ENCODE measurements around the gene AUH.

The AUH gene

GRCh38 chr9:91190062-91190461 lies 171.7 kb downstream of the AUH start:
- no peak for DNase-seq (ENCODE audit: low read depth in 2 of 2)

DNA sequence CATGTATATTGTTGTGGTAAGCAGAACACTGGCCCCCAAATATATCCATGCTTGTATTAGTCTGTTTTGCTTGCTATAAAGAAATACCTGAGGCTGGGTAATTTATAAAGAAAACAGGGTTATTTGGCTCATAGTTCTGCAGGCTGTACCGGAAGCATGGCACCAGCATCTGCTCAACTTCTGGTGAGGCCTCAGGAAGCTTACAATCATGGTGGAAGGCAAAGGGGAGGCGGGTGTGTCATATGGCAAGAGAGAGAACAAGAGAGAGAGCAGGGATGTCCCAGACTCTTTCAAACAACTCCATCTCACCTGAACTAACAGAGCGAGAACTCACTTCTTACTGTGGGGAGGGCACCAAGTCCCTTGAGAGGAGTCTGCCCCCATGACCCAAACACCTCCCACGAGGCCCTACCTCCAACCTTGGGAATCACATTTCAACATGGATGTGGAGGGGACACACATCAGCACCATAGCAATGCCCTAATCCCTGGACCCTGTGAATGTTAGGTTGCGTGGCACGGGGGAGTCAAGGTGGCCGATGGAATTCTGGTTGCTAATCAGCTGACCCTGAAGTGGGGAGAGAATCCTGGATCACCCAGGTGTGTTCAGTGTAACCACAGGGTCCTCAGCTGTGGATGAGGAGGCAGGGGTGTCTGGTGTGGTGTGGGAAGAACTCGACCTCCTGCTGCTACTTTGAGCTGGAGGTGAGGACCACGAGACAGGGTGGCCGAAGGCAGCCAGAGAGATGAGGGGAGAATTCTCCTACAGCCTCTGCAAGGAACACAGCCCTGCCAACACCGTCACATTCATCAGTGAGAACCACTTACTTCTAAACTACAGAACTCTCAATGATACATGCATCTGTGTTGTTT lies 172.8 kb downstream of the AUH start:
- DNase-seq (ENCODE audit: low read depth in 2 of 2): no peak

GRCh38 chr9:91187965-91188344 lies 173.8 kb downstream of the AUH start:
- DNase-seq (ENCODE audit: low read depth in 2 of 2): no peak

- no peak for DNase-seq (ENCODE audit: low read depth in 2 of 2)
Observed at GRCh38 chr9:91187311-91187964, 174.3 kb downstream of the AUH start.

- no peak for DNase-seq (ENCODE audit: low read depth in 2 of 2)
Observed at GRCh38 chr9:91186632-91187108, 175.0 kb downstream of the AUH start.

- no peak for DNase-seq (ENCODE audit: low read depth in 2 of 2)
Observed at GRCh38 chr9:91185193-91185886, 176.4 kb downstream of the AUH start.

DNA sequence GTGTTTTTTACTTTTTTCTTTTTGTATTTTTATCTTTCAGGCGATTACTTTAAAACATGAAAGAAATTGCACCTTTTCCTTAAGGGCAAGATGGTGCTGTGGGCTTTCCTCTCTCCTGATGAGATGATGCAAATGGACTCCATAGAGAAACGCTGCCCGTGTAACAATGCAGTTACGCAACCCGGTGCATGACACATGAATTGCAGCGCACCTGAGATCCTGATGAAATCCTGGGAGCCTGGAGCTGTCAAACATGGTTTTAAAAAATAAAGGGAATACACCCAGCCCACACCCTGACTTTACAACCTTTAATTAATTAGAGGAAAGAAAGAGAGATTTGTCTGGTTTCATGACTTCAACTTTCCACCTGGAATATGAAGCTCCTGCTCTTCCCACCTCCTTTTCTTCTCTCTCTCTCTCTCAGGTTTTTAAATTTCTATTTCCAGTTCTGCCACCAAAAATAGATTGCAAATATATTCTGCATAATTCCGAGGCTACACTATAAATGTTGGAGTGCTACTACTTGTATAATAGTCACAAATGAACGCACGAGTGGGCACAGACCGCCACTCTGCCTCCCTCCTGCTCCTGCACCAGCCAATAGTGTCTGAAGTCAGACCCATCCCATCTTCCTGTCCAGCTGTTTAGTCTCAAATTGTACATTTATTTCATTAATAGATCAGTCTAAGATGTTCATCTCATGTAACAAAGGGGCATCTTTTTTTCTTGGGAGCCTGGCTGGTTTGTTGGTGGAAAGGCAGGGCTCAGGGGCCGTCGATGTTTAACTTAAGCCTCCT lies 179.1 kb downstream of the AUH start:
- DNase-seq (ENCODE audit: low read depth in 2 of 2): no peak

DNA sequence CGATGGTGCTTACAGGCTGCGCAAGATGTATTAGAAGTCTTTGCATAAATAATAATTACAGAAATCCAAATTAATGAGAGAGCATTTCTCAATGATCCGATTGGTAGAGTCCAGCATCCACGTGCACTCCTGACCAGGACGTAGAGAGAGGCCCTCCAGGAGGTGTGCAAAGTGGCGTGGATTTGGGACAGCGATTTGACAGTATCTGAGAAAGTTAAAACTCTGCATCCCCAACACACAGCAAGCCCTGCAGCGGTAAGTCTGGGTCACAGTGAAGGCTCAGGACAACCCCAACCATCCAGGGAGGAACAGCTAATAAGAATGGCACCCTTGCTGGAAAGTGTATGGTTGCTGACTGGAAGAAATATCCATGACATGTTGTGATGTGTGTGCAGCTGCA lies 180.2 kb downstream of the AUH start:
- DNase-seq (ENCODE audit: low read depth in 2 of 2): no peak

DNA sequence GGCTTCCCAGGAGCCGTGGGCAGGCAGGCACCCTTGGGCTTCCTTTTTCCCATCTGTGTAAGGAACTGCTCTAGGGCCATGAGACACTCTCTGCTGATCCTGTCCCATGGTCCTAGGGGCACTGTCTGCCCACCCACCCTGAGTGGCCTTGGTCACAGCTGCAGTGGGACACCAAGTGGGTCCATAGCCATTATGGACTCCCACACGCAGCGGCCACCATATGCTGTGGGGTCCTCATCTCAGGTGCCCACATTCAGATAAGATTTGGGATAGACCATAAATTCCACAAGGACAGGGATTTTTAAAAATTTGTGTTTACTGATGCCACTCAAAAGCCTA lies 180.8 kb downstream of the AUH start:
- no peak for DNase-seq (ENCODE audit: low read depth in 2 of 2)

- no peak for DNase-seq (ENCODE audit: low read depth in 2 of 2)
Observed at GRCh38 chr9:91180240-91180929, 181.3 kb downstream of the AUH start.

DNA sequence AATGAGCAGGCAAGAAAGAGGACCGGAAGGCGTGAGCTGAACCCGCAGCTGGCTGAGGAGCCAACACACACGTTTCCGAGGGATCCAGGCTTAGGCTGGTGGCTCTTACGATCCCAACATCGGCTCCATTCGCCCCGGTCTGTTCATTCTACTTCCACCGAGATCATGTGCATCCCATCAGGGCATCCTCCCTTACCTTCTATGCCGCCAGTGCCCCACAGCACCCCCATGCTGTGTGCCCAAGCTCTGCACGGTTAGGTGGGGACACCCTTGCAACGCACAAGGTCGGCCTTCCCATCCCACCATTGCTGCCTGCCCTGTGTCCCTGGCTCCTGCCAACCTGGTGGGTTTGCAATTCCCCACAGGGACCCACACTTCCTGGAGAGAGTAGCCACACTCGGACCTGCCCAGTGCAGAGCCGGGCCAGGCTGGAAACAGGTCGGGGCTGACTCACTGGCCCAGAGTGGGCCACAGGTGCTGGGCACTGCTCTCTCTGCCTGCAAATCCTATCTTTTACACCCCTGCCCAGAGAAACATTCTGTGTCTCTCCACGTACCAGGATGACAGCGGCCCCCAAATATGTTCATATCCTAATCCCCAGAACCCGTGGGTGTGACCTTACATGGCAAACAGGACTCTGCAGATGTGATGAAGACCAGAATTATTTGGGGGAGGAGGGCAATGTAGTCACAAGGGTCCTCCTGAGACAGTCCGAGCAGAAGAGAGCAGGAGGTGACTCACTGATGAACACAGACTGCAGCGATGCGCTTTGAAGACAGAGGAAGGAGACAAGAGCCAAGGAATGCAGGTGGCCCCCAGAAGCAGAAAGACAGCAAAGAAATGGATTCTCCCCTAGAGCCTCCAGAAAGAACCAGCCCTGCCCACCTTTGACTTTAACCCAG lies 182.2 kb downstream of the AUH start:
- no peak for DNase-seq (ENCODE audit: low read depth in 2 of 2)

GRCh38 chr9:91178281-91179236 lies 183.2 kb downstream of the AUH start:
- DNase-seq (ENCODE audit: low read depth in 2 of 2): no peak

- no peak for DNase-seq (ENCODE audit: low read depth in 2 of 2)
Observed at GRCh38 chr9:91177661-91178280, 183.9 kb downstream of the AUH start.

DNA sequence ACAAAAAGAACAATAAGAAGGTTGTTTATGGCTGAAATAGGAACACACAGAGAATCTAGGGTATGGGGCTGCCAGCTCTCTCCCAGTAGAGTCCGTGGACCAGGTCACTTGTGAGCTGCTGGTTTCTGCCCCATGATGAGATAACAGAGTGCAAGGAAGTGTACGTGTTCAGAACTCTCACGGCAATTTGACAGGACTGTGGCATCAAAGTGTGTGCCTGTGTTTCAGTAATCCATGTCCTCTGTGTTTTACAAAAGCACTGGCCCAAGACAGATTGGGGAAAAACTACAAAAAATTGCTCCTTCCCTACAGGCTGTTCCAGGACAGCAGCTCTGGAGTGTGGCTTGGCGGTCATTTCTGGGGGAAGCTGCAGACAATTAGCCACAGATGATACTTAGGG lies 184.6 kb downstream of the AUH start:
- DNase-seq (ENCODE audit: low read depth in 2 of 2): no peak

GRCh38 chr9:91176426-91176825 lies 185.3 kb downstream of the AUH start:
- no peak for DNase-seq (ENCODE audit: low read depth in 2 of 2)

DNA sequence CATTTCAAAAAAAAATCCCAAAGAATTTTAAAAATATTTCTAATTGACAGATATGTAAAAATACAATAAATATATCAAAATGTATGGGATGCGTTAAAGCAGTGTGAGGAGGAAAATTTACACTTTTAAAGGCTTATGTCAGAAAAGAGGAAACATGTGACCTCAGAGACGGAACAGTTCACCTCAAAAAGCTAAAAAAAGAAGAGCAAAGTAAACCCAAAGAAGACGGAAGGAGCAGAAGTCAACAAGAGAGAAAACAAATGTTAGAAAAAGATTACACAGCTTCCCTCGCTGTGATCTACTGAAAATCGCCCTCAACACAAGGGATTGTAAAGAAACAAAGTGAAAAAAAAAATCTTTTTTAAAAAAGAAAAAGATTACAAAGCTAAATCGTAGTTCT lies 186.9 kb downstream of the AUH start:
- DNase-seq (ENCODE audit: low read depth in 2 of 2): no peak

GRCh38 chr9:91172329-91172728 lies 189.4 kb downstream of the AUH start:
- no peak for DNase-seq (ENCODE audit: low read depth in 2 of 2)

DNA sequence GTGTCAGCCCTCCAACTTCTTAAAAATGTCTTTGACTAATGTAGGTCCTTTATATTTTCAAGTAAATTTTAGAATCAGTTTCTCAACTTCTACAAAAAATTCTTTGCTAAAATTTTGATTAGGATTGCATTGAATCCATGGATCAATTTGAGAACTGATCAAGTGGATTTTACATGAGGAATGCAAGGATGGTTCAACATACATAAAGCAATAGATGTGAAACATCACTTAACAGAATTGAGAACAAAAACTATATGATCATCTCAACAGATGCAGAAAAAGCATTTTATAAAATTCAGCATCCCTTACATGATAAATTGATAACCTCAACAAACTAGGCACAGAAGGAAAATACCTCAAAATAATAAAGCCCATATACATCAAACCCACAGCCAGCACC lies 190.8 kb downstream of the AUH start:
- DNase-seq (ENCODE audit: low read depth in 2 of 2): no peak
